Heart left ventricle (tissue), 16 donors: Measurements from ENCODE around the gene THSD4. TPM values are rescaled to one million over a fixed set of nuclear protein-coding genes. Genes with fewer than 3 reads are reported as not detected.

Source experiments
- ATAC-seq, 4 donors: fragments of 200-7000 bp; cut with Tn5 transposase; one replicate each; pipeline ENCODE4 v1.9.1; 2020 to 2022; ENCODE audit warnings: moderate library complexity in 4 of 4, mild to moderate bottlenecking in 3 of 4, moderate number of reproducible peaks in 1 of 4
- DNase-seq, 5 donors: peaks; one replicate each; pipeline ENCODE4 v3.0.0-alpha.2; 2020
- H3K27ac ChIP-seq, 12 donors: fragments of 200-600 bp; sonication (generic) in 4 of 12; one replicate each; pipeline versions ENCODE4 v1.5.0 to v1.8.0; 2016 to 2022; ENCODE audit warnings: mild to moderate bottlenecking in 2 of 12
- H3K27me3 ChIP-seq, 9 donors: fragments of 200-600 bp; sonication (generic) in 2 of 9; one replicate each; pipeline versions ENCODE4 v1.5.1 to v1.8.0; 2016 to 2022; ENCODE audit warnings: mild to moderate bottlenecking in 3 of 9
- H3K36me3 ChIP-seq, 9 donors: fragments of 200-600 bp; sonication (generic) in 2 of 9; one replicate each; pipeline versions ENCODE4 v1.5.0 to v1.8.0; 2018 to 2022; ENCODE audit warnings: mild to moderate bottlenecking in 2 of 9
- H3K4me1 ChIP-seq, 12 donors: fragments of 200-600 bp; sonication (generic) in 4 of 12; one replicate each; pipeline versions ENCODE4 v1.5.0 to v1.8.0; 2016 to 2022; ENCODE audit warnings: mild to moderate bottlenecking in 3 of 12
- H3K4me3 ChIP-seq, 12 donors: fragments of 200-600 bp; sonication (generic) in 4 of 12; one replicate each; pipeline versions ENCODE4 v1.5.0 to v1.8.0; 2017 to 2022; ENCODE audit warnings: mild to moderate bottlenecking in 9 of 12, moderate library complexity in 4 of 12
- H3K9me3 ChIP-seq, 12 donors: fragments of 200-600 bp; sonication (generic) in 4 of 12; one replicate each; pipeline versions ENCODE4 v1.5.0 to v1.8.0; 2016 to 2022; ENCODE audit warnings: mild to moderate bottlenecking in 1 of 12
- CTCF ChIP-seq, 12 donors: fragments of 200-600 bp; sonication (generic) in 4 of 12; IDR thresholded peaks; one replicate each; pipeline versions ENCODE4 v1.5.0 to v1.8.0; 2018 to 2022; ENCODE audit warnings: antibody characterized with exemption in 12 of 12, mild to moderate bottlenecking in 5 of 12
- POLR2A ChIP-seq, 2 donors: fragments of 450-650 bp; IDR thresholded peaks; one replicate each; pipeline ENCODE4 v1.6.1; 2017; ENCODE audit warnings: antibody characterized with exemption in 2 of 2, mild to moderate bottlenecking in 2 of 2, moderate library complexity in 2 of 2
- WGBS, 4 donors: extraction: QIAGEN DNeasy Blood & Tissue Kit in 2 of 4; methylation state at CpG; one replicate each; pipeline versions ENCODE4 v1.1.5 to v1.1.7; 2013 to 2018; 5-methylcytosine and 5-hydroxymethylcytosine counted together
- intact Hi-C, 10 donors: fragments of 100-400 bp; cut with DNase I; formaldehyde crosslinking; loops; one replicate each; pipeline versions ENCODE4 v1.11.1 to v1.14.2; 2022
- polyA plus RNA-seq, 2 donors: library from polyadenylated mRNA; stranded (reverse); fragments of 200-250 nt; gene quantifications; one replicate each; pipeline ENCODE4 v1.2.3, GENCODE V29; 2013
- total RNA-seq, 9 donors: library from RNA; depleted of rRNA in 2 of 9; stranded (reverse); fragments of >200 nt in 2 of 9; fragmentation: NEBNext Ultra II Directional in 3 of 9; extraction: Animal tissue kit (Norgen Biotek cat#: 25700) in 3 of 9; gene quantifications; one replicate each; pipeline versions ENCODE4 v1.1.0 to v1.2.4, GENCODE V29; 2016 to 2023
- donor health status: ischemic (EF 13 %, LVEDD 7.1; RV severe dilation, severe dysfunction).
- donor health status: healthy with polysubstance abuse.
- donor health status: DM: no; HTN: yes; CAD: no.
- donor health status: DM: no; HTN: no; CAD: no.
- donor health status: ischemic (EF 25% LVEDD 6.9; RV normal size, moderate dysfunction).
- donor health status: ischemic (EF 25% LVEDD 5.7; RV mildly dilated, moderate dysfunction).
- donor health status: healthy.
- donor health status: DM: yes; HTN: yes; CAD: no.
- donor health status: ischemic (EF 35%, LVEDD 5.7; RV mildly dilated, moderate dysfunction).
- donor health status: nonischemic (EF 11% LVEDD 7.7; RV severe dilation, severe dysfunction).
- donor health status: DM: yes; HTN: yes; CAD: no.
- donor health status: PGD.
- donor health status: ischemic (EF 29% LVEDD 5.4; RV normal size, mild dysfunction).
- donor health status: nonischemic (EF 23%, LVEDD 6.1; RV moderate dilation, normal function).

The THSD4 gene
- total and polyA plus RNA-seq, 11 donors: 32.6 to 206 (median 93.2) TPM

GRCh38 chr15:71612397-71612722 is 497.1 kb downstream of the THSD4 start:
- H3K27ac ChIP-seq: no peak overlapping the region

GRCh38 chr15:71612869-71613268 is 497.6 kb downstream of the THSD4 start:
- intact Hi-C loops: no loop called here
- TF ChIP-seq CTCF (IDR thresholded peaks at IDR 0.05) (no peak), POLR2A (IDR thresholded peaks at IDR 0.05) (no peak)
- H3K4me1 ChIP-seq: peaks cover 0 to 24% (median 13%) of the 10 kb centered on the region in 12 donors
- DNase-seq (no peak), ATAC-seq (no peak)
- no peak overlapping the region for H3K27ac ChIP-seq
- no peak overlapping the region for H3K4me3 ChIP-seq
- H3K36me3 ChIP-seq: no peaks in the 10 kb centered on the region
- H3K9me3 ChIP-seq: no peaks in the 10 kb centered on the region
- WGBS, 4 donors: 91 to 99% (median 96%) methylated on average over 2 of the region's 2 CpGs
- no peaks in the 10 kb centered on the region for H3K27me3 ChIP-seq

More at GRCh38 chr15:71612397-71612722, 497.1 kb downstream of the THSD4 start:
- 54 to 72% (median 59%) methylated on average over 1 of the region's 1 CpG for WGBS, 4 donors
- peak in 1 of 4 donors; percentile 36 for ATAC-seq
- Histone ChIP-seq H3K36me3 (no peaks in the 10 kb centered on the region), H3K4me3 (no peak overlapping the region), H3K9me3 (no peaks in the 10 kb centered on the region), H3K27me3 (no peaks in the 10 kb centered on the region), H3K4me1 (peaks cover 0 to 24% (median 13%) of the 10 kb centered on the region in 12 donors)
- TF ChIP-seq POLR2A (IDR thresholded peaks at IDR 0.05) (no peak), CTCF (IDR thresholded peaks at IDR 0.05) (no peak)
- no peak for DNase-seq
- intact Hi-C loops: no loop called here

GRCh38 chr15:71623111-71623510 is 507.8 kb downstream of the THSD4 start:
- Histone ChIP-seq H3K4me3 (no peak overlapping the region), H3K9me3 (no peaks in the 10 kb centered on the region), H3K36me3 (no peaks in the 10 kb centered on the region), H3K27ac (no peak overlapping the region), H3K4me1 (peaks cover 0 to 4% (median 0%) of the 10 kb centered on the region in 12 donors), H3K27me3 (no peaks in the 10 kb centered on the region)
- intact Hi-C loops: no loop called here
- ATAC-seq (no peak), DNase-seq (no peak)
- no peak for TF ChIP-seq CTCF (IDR thresholded peaks at IDR 0.05)
- TF ChIP-seq POLR2A (IDR thresholded peaks at IDR 0.05): no peak
- WGBS, 4 donors: 90 to 97% (median 96%) methylated on average over 4 of the region's 4 CpGs

- intact Hi-C loops: no loop called here
- peaks cover 0 to 23% (median 7%) of the 10 kb centered on the region in 12 donors for H3K4me1 ChIP-seq
- no peak for ATAC-seq
- H3K27me3 ChIP-seq: no peaks in the 10 kb centered on the region
- no peak overlapping the region for H3K4me3 ChIP-seq
- WGBS, 4 donors: 89 to 95% (median 92%) methylated on average over 4 of the region's 4 CpGs
- no peaks in the 10 kb centered on the region for H3K9me3 ChIP-seq
- no peak overlapping the region for H3K27ac ChIP-seq
- no peak for TF ChIP-seq CTCF (IDR thresholded peaks at IDR 0.05)
- TF ChIP-seq POLR2A (IDR thresholded peaks at IDR 0.05): no peak
- no peaks in the 10 kb centered on the region for H3K36me3 ChIP-seq
- DNase-seq: no peak
Measured at GRCh38 chr15:71626596-71627088, 511.4 kb downstream of the THSD4 start.
